HepG2 (cell line): ENCODE measurements around the gene PAQR7. TPM values are rescaled to one million over a fixed set of nuclear protein-coding genes. Genes with fewer than 3 reads are reported as not detected.

Source experiments
- ATAC-seq: fragments of 200-7000 bp; cut with Tn5 transposase; 3 replicates; pipeline ENCODE4 v1.9.1; 2020; ENCODE audit warnings: mild to moderate bottlenecking, moderate library complexity
- BruUV-seq: library from RNA; stranded (reverse); fragments of 400-500 nt; replicated peaks from 2 replicates; lab custom pipeline; 2021; lab: Mats Ljungman, UMichigan
- CTCF ChIA-PET: fragments of 300-600 bp; formaldehyde crosslinking; extraction: SDS; loops from one replicate; lab custom pipeline; 2021; ENCODE audit warnings: low total read pairs, inconsistent platforms, low intra/inter-chr PET ratio; lab: Yijun Ruan, JAX
- POLR2A ChIA-PET: fragments of 350-600 bp; sonication (Branson Sonifier 250); formaldehyde crosslinking; loops from one replicate; lab custom pipeline; 2020; ENCODE audit warnings: antibody characterized with exemption, inconsistent platforms; lab: Yijun Ruan, JAX
- DNase-seq: peaks from one replicate; pipeline ENCODE4 v3.0.0-alpha.2; 2015; ENCODE audit warnings: low spot score
- FAIRE-seq: peaks from 3 replicates; lab custom pipeline; 2011; peaks lifted over from hg19 to GRCh38; lab: Jason Lieb, UNC
- H2AFZ ChIP-seq: one replicate; pipeline ENCODE4 v1.6.1; 2011; ENCODE audit warnings: low read length, inconsistent platforms
- H3K27ac ChIP-seq: fragments of 300-600 bp; 3 replicates; pipeline ENCODE4 v1.8.0; 2011; ENCODE audit warnings: mixed run types, mild to moderate bottlenecking, mixed read lengths, low read length, inconsistent platforms; ENCODE audit not compliant: insufficient read depth; ENCODE audit errors: extremely low read length
- H3K27me3 ChIP-seq, 2 experiments: fragments of 200-600 bp in 1 of 2; 2 replicates in 1 of 2; 3 replicates in 1 of 2; pipeline versions ENCODE4 v1.6.0 to v1.8.0; 2011; ENCODE audit warnings: low read length in 2 of 2, mild to moderate bottlenecking in 2 of 2, moderate library complexity in 2 of 2, inconsistent platforms in 1 of 2; ENCODE audit not compliant: insufficient read depth in 2 of 2, control insufficient read depth in 1 of 2
- H3K36me3 ChIP-seq, 2 experiments: fragments of 200-600 bp in 1 of 2; replicated peaks in 1 of 2; 2 replicates in 1 of 2; 3 replicates in 1 of 2; pipeline versions ENCODE4 v1.5.1 to v1.8.0; 2011; ENCODE audit warnings: low read length in 2 of 2, inconsistent platforms in 1 of 2; ENCODE audit not compliant: insufficient read depth in 2 of 2, control insufficient read depth in 1 of 2
- H3K4me1 ChIP-seq: 2 replicates; pipeline ENCODE4 v1.5.1; 2012; ENCODE audit warnings: low read length, inconsistent platforms; ENCODE audit not compliant: insufficient read depth
- H3K4me2 ChIP-seq: 2 replicates; pipeline ENCODE4 v1.6.0; 2011; ENCODE audit warnings: low read depth, low read length, inconsistent platforms
- H3K4me3 ChIP-seq, 3 experiments: fragments of 200-600 bp in 1 of 3; sonication (generic), shearing (Covaris generic) in 1 of 3; replicated peaks in 1 of 3; 2 replicates each; pipeline ENCODE4 v1.5.1; 2011 to 2016; ENCODE audit warnings: low read length in 3 of 3, inconsistent platforms in 2 of 3, low read depth in 2 of 3, mild to moderate bottlenecking in 2 of 3, control low read depth in 1 of 3, mixed read lengths in 1 of 3; ENCODE audit not compliant: insufficient read depth in 1 of 3
- H3K79me2 ChIP-seq: one replicate; pipeline ENCODE4 v1.6.1; 2011; ENCODE audit warnings: low read length, inconsistent platforms; ENCODE audit not compliant: insufficient read depth
- H3K9ac ChIP-seq: 2 replicates; pipeline ENCODE4 v1.6.0; 2011; ENCODE audit warnings: mild to moderate bottlenecking, low read depth, low read length, inconsistent platforms; ENCODE audit not compliant: insufficient read depth
- H3K9me3 ChIP-seq: 2 replicates; pipeline ENCODE4 v1.5.1; 2012; ENCODE audit warnings: mild to moderate bottlenecking, low read length
- H4K20me1 ChIP-seq: 2 replicates; pipeline ENCODE4 v1.6.0; 2011; ENCODE audit warnings: inconsistent platforms, mild to moderate bottlenecking, low read length, moderate library complexity; ENCODE audit not compliant: insufficient read depth
- CBX5 ChIP-seq: sonication (generic); formaldehyde crosslinking; IDR thresholded peaks from 2 replicates; pipeline ENCODE4 v1.4.0; 2020; ENCODE audit warnings: missing genetic modification reagents, borderline replicate concordance
- HNF4G ChIP-seq, 2 experiments: sonication (generic) in 1 of 2; formaldehyde crosslinking in 1 of 2; IDR thresholded peaks; 2 replicates each; pipeline versions ENCODE4 v1.4.0 to v1.6.1; 2011 to 2020; ENCODE audit warnings: borderline replicate concordance in 2 of 2, low read depth in 2 of 2, mild to moderate bottlenecking in 2 of 2, low read length in 1 of 2, missing genetic modification reagents in 1 of 2, moderate library complexity in 1 of 2
- ONECUT2 ChIP-seq: sonication (generic); formaldehyde crosslinking; IDR thresholded peaks from 2 replicates; pipeline ENCODE4 v1.4.0; 2020; ENCODE audit warnings: missing genetic modification reagents
- SIX1 ChIP-seq: sonication (generic); formaldehyde crosslinking; IDR thresholded peaks from 2 replicates; pipeline ENCODE4 v1.4.0; 2020; ENCODE audit warnings: missing genetic modification reagents, borderline replicate concordance
- SMC3 ChIP-seq: IDR thresholded peaks from 2 replicates; pipeline ENCODE4 v1.6.1; 2011; ENCODE audit warnings: low read length, improper control_type of control experiment
- SRF ChIP-seq: IDR thresholded peaks from 2 replicates; pipeline ENCODE4 v1.6.1; 2011; ENCODE audit warnings: mild to moderate bottlenecking, low read depth, low read length, moderate library complexity
- STAG1 ChIP-seq: sonication (generic); formaldehyde crosslinking; IDR thresholded peaks from 2 replicates; pipeline ENCODE4 v1.4.0; 2020; ENCODE audit warnings: missing genetic modification reagents
- THAP7 ChIP-seq: sonication (generic); formaldehyde crosslinking; IDR thresholded peaks from 2 replicates; pipeline ENCODE4 v1.8.1; 2023; ENCODE audit warnings: mild to moderate bottlenecking, missing genetic modification reagents
- THRA ChIP-seq: sonication (generic); formaldehyde crosslinking; IDR thresholded peaks from 2 replicates; pipeline ENCODE4 v1.4.0; 2020; ENCODE audit warnings: missing genetic modification reagents, borderline replicate concordance
- ZBTB14 ChIP-seq: sonication (generic); formaldehyde crosslinking; IDR thresholded peaks from 2 replicates; pipeline ENCODE4 v1.4.0; 2020; ENCODE audit warnings: missing genetic modification reagents
- ZEB1 ChIP-seq: IDR thresholded peaks from 2 replicates; pipeline ENCODE4 v1.6.1; 2012; ENCODE audit warnings: mild to moderate bottlenecking, low read depth, inconsistent platforms; ENCODE audit not compliant: insufficient replicate concordance
- ZFY ChIP-seq: sonication (generic); formaldehyde crosslinking; IDR thresholded peaks from 2 replicates; pipeline ENCODE4 v1.4.0; 2020; ENCODE audit warnings: missing genetic modification reagents
- ZMYM3 ChIP-seq: sonication (generic); formaldehyde crosslinking; IDR thresholded peaks from 2 replicates; pipeline ENCODE4 v1.5.1; 2020; ENCODE audit warnings: mild to moderate bottlenecking, missing genetic modification reagents
- ZNF264 ChIP-seq: sonication (generic); formaldehyde crosslinking; IDR thresholded peaks from 2 replicates; pipeline ENCODE4 v1.4.0; 2020; ENCODE audit warnings: missing genetic modification reagents
- ZNF549 ChIP-seq: sonication (generic); formaldehyde crosslinking; IDR thresholded peaks from 2 replicates; pipeline ENCODE4 v1.5.0; 2020; ENCODE audit warnings: missing genetic modification reagents
- ZNF562 ChIP-seq: sonication (generic); formaldehyde crosslinking; IDR thresholded peaks from 2 replicates; pipeline ENCODE4 v1.8.0; 2022; ENCODE audit warnings: missing genetic modification reagents, borderline replicate concordance
- ZNF678 ChIP-seq: sonication (generic); formaldehyde crosslinking; IDR thresholded peaks from 2 replicates; pipeline ENCODE4 v1.4.0; 2020; ENCODE audit warnings: mild to moderate bottlenecking, missing genetic modification reagents
- WGBS: methylation state at CpG from one replicate; pipeline ENCODE4 v1.1.6; 2017; ENCODE audit warnings: low lambda C conversion rate; 5-methylcytosine and 5-hydroxymethylcytosine counted together
- in situ Hi-C: cut with HindIII; loops from 2 replicates; pipeline ENCODE4 v1.10.0; 2017; ENCODE audit warnings: low pct_unique_long_range_greater_than_20kb; ENCODE audit not compliant: extremely low pct_ligation_motif_present
- intact Hi-C: fragments of 100-400 bp; cut with micrococcal nuclease; formaldehyde crosslinking; loops from one replicate; pipeline ENCODE4 v1.10.0; 2022; ENCODE audit not compliant: unreplicated experiment
- polyA plus RNA-seq, 8 experiments: library from polyadenylated mRNA; depleted of rRNA in 3 of 8; stranded (reverse) in 7 of 8; unstranded in 1 of 8; fragments of >200 nt; fragmentation: Illumina TruSeq in 4 of 8; extraction: Trizol in 4 of 8; gene quantifications; 2 replicates each; pipeline versions ENCODE4 v1.2.1 to v1.2.3, GENCODE V29; 2011 to 2016; ENCODE audit warnings: low read depth in 4 of 8, missing spikeins in 1 of 8, mixed read lengths in 1 of 8; ENCODE audit not compliant: insufficient read depth in 1 of 8
- total RNA-seq, 5 experiments: library from RNA; depleted of rRNA; stranded (reverse); fragments of >200 nt; fragmentation: Illumina TruSeq; extraction: Trizol; gene quantifications; 2 replicates each; pipeline ENCODE4 v1.2.3, GENCODE V29; 2016; ENCODE audit warnings: low read depth in 1 of 5
- TF ChIP-seq, protein P1 (sequence below): sonication (generic); formaldehyde crosslinking; IDR thresholded peaks from 2 replicates; pipeline ENCODE4 v1.4.0; 2020; ENCODE audit warnings: mild to moderate bottlenecking, missing genetic modification reagents

PAQR7 gene
- total and polyA plus RNA-seq, 2 of the 13 experiments (the other 11 are each of a cell fraction or from before 2014, with no cell fraction given) = 13.2 to 16.6 TPM

DNA sequence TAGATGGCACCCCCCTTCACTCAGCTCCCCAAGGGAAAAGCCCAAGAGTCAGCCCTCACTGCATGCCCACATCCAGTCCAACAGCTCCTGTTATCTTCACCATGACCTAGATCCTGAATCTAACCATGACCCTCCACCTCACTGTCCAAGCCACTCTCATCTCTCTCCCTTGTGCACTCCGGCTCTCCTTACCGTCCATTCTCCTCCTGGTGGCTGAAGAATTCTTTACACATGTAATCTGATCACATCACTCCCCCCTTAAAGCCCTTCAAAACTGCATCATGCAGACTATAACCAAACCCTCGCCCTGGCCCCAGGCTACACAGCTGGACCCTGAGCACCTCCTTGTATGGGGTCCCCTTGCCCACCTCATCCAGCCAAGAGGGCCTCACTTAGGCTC is 14.0 kb upstream of the PAQR7 start (continued):
- TF ChIP-seq, protein P1, sequence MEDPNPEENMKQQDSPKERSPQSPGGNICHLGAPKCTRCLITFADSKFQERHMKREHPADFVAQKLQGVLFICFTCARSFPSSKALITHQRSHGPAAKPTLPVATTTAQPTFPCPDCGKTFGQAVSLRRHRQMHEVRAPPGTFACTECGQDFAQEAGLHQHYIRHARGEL (CRISPR knock-in tag) = no peak
- 0 out of 2 replicates have a peak, but pooled peaks have one; percentile 15 for TF ChIP-seq SMC3
- TF ChIP-seq STAG1 (CRISPR knock-in tag) = peak; percentile 34; the same call in 1 of the 2 replicates
- TF ChIP-seq SIX1 = peak; percentile 53; the same call in 1 of the 2 replicates
- no peak for TF ChIP-seq THRA

DNA sequence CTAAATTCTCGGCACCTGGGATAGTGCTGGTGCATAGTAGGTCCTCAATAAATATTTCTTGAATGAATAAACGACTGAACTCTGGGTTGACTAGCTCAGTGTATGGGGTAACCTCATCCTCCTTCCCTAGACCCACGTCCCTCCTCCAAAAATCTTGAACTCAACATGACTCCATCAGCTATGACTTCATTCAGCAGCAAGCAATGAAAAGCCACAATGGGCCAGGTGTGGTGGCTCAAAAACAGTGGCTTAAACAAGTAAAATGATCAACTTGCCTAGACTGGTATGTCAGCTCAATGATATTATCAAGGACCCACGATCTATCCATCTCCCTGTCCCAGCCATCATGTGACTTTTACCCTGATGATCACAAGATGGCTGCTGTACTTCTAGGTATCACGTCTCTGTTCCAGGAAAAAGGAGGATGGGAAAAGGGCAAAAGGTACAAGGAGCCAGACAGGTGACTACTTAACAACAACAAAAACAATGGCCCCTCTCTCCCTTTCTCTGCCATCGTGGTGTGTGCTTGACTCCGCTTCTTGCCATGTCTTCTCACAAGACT is 13.0 kb upstream of the PAQR7 start:
- ChIA-PET POLR2A (no interaction called here), CTCF (no interaction called here)
- H4K20me1 ChIP-seq = no peaks in the 10 kb centered on the region
- no peak overlapping the region for H3K9ac ChIP-seq
- BruUV-seq = no TSS peak
- 78% methylated on average over 7 of the region's 7 CpGs for WGBS
- no peak for DNase-seq
- H3K27ac ChIP-seq = no peak overlapping the region
- TF ChIP-seq ONECUT2 (CRISPR knock-in tag) (no peak), ZEB1 (no peak), SRF (no peak), ZBTB14 (no peak), ZNF549 (CRISPR knock-in tag) (no peak), ZMYM3 (CRISPR knock-in tag) (no peak), ZNF264 (CRISPR knock-in tag) (no peak), ZNF562 (no peak), ZNF678 (CRISPR knock-in tag) (no peak), THAP7 (no peak), CBX5 (CRISPR knock-in tag) (no peak), ZFY (CRISPR knock-in tag) (no peak), HNF4G (IDR thresholded peaks at IDR 0.05; ENCODE audit: borderline replicate concordance, low read depth, low read length) (no peak), HNF4G (CRISPR knock-in tag; IDR thresholded peaks at IDR 0.05; ENCODE audit: borderline replicate concordance, low read depth) (no peak)
- intact Hi-C loops = no loop called here
- no peaks in the 10 kb centered on the region for H3K79me2 ChIP-seq
- FAIRE-seq = no peak
- no peaks in the 10 kb centered on the region for H3K27me3 ChIP-seq
- H3K4me3 ChIP-seq = no peak overlapping the region
- no peak overlapping the region for H3K4me2 ChIP-seq
- in situ Hi-C loops = loop anchor here (5.0 kb wide), 1 partner anchor 51 kb away; no protein-coding TSS in a partner anchor
- H2AFZ ChIP-seq = no peak overlapping the region
- no peaks in the 10 kb centered on the region for H3K9me3 ChIP-seq
- ATAC-seq = no peak
- peaks cover 52% of the 10 kb centered on the region for H3K4me1 ChIP-seq
- no peaks in the 10 kb centered on the region; a peak in 1 of 5 replicates for H3K36me3 ChIP-seq
